SK-N-MC (cell line): ENCODE results near the gene NCKAP5.

Source experiments
- EZH2 ChIP-seq: fragments of 200-600 bp; sonication (generic); IDR thresholded peaks from one replicate; pipeline ENCODE4 v1.6.1; 2017; ENCODE audit warnings: antibody characterized with exemption
- FOXP2 ChIP-seq: optimal IDR thresholded peaks from 2 replicates; pipeline ENCODE3; 2011; ENCODE audit warnings: mild to moderate bottlenecking, moderate library complexity; ENCODE audit not compliant: insufficient read depth; ENCODE audit errors: extremely low read length, control extremely low read depth
- POLR2AphosphoS5 ChIP-seq: IDR thresholded peaks from 2 replicates; pipeline ENCODE4 v1.6.1; 2012; ENCODE audit warnings: mild to moderate bottlenecking, low read depth, low read length, borderline replicate concordance

DNA sequence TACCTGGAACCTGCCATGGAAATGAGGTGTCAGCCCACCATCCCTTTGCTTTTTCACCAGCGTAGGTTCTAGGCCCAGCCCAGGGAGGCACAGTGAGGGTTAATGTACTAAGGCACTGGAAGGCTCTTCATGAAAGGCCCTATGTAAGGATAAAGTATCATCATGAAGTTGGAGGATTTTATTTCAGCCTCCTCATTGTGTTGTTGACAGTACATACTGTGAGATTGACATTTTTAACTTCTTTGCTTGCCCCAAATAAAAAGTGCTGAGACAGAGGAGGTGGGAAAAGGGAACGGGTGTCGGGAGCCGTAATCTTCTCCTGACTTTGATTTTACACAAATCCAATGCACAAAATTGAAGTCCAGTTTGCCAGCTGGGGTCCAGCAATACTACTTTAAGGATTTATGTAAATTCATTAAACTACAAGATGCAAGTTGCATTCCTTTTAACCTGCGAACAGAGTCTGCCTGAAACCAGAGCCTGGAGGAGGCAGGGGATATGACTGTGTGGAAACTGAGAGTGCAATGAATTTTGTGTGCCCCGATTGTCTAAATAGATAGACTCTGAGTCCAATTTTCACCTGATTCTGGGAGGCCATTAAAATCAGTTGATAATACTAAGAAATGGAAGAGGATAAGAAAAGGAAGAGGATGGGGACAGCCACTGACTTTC lies 5.4 kb upstream of the NCKAP5 start:
- TF ChIP-seq POLR2AphosphoS5 (no peak), EZH2 (no peak), FOXP2 (no peak)
